Measurements from ENCODE around the gene CSTPP1. TPM values are rescaled to one million over a fixed set of nuclear protein-coding genes. Genes with fewer than 3 reads are reported as not detected.

The CSTPP1 gene
- total RNA-seq, 1 donor from 2014 or later = 29.9 TPM

GRCh38 chr11:47171856-47172255, 235.3 kb downstream of the CSTPP1 start:
- no peak for ATAC-seq (ENCODE audit: low read depth)
- CTCF ChIA-PET = interaction anchor here (0.8 to 1.4 kb wide), 4 partner anchors 9 to 241 kb away, joined by 3 read pairs; no protein-coding TSS in a partner anchor
- H3K4me3 Mint-ChIP-seq = no peak overlapping the region
- POLR2A ChIA-PET = interaction anchor here (0.5 to 1.2 kb wide), 5 partner anchors 15 to 278 kb away, joined by 3 to 4 read pairs (median 3); partner anchors contain the start of gene PSMC3
- TF ChIP-seq CTCF (IDR thresholded peaks at IDR 0.05) = no peak
- H3K4me1 Mint-ChIP-seq = peaks cover 21% of the 10 kb centered on the region
- H3K36me3 Mint-ChIP-seq (ENCODE audit: low read depth) = peaks cover 78% of the 10 kb centered on the region
- intact Hi-C loops (cut with micrococcal nuclease) = no loop called here
- no peaks in the 10 kb centered on the region for H3K27me3 Mint-ChIP-seq
- DNase-seq = no peak
- no peak overlapping the region for H3K27ac Mint-ChIP-seq
- no peaks in the 10 kb centered on the region for H3K9me3 Mint-ChIP-seq

- DNase-seq (no peak), ATAC-seq (ENCODE audit: low read depth) (no peak)
- no peak overlapping the region for H3K27ac Mint-ChIP-seq
- no peaks in the 10 kb centered on the region for H3K27me3 Mint-ChIP-seq
- H3K4me1 Mint-ChIP-seq = peaks cover 28% of the 10 kb centered on the region
- TF ChIP-seq CTCF (IDR thresholded peaks at IDR 0.05) = no peak
- no peak overlapping the region for H3K4me3 Mint-ChIP-seq
- peaks cover 71% of the 10 kb centered on the region for H3K36me3 Mint-ChIP-seq (ENCODE audit: low read depth)
- no peaks in the 10 kb centered on the region for H3K9me3 Mint-ChIP-seq
- ChIA-PET CTCF (interaction anchor here (0.8 to 1.4 kb wide), 2 partner anchors 10 to 87 kb away, joined by 3 read pairs; no protein-coding TSS in a partner anchor), POLR2A (interaction anchor here (0.5 to 1.2 kb wide), 2 partner anchors 14 to 279 kb away, joined by 3 to 4 read pairs; no protein-coding TSS in a partner anchor)
- intact Hi-C loops (cut with micrococcal nuclease) = no loop called here
Measured at GRCh38 chr11:47172740-47173336, 236.3 kb downstream of the CSTPP1 start.

GRCh38 chr11:47175746-47176327, 239.3 kb downstream of the CSTPP1 start:
- no peaks in the 10 kb centered on the region for H3K27me3 Mint-ChIP-seq
- no peak for TF ChIP-seq CTCF (IDR thresholded peaks at IDR 0.05)
- peak overlapping the region; percentile 98 for H3K27ac Mint-ChIP-seq
- intact Hi-C loops (cut with micrococcal nuclease) = loop anchor here (1.0 to 2.0 kb wide), 3 partner anchors 15 to 677 kb away; partner anchors contain the start of gene CELF1
- peaks cover 35% of the 10 kb centered on the region for H3K4me1 Mint-ChIP-seq
- no peak for DNase-seq
- H3K4me3 Mint-ChIP-seq = peak overlapping the region; percentile 98
- no peaks in the 10 kb centered on the region for H3K9me3 Mint-ChIP-seq
- no peak for ATAC-seq (ENCODE audit: low read depth)
- H3K36me3 Mint-ChIP-seq (ENCODE audit: low read depth) = peaks cover 52% of the 10 kb centered on the region
- ChIA-PET POLR2A (interaction anchor here (0.9 to 1.5 kb wide), 5 partner anchors 39 to 97 kb away, joined by 3 to 5 read pairs (median 4); partner anchors contain the start of genes ACP2 and DDB2), CTCF (interaction anchor here (1.2 kb wide), 1 partner anchor 84 kb away, joined by 3 read pairs; no protein-coding TSS in a partner anchor)

- DNase-seq (peak; percentile 92), ATAC-seq (ENCODE audit: low read depth) (peak; percentile 93)
- Mint-ChIP-seq H3K4me1 (peaks cover 35% of the 10 kb centered on the region), H3K27ac (peak within 1 kb of the TSS; percentile 99), H3K9me3 (no peaks in the 10 kb centered on the region), H3K36me3 (ENCODE audit: low read depth) (peaks cover 45% of the 10 kb centered on the region), H3K4me3 (peak within 1 kb of the TSS; percentile 98), H3K27me3 (no peaks in the 10 kb centered on the region)
- TF ChIP-seq CTCF (IDR thresholded peaks at IDR 0.05) = no peak
- intact Hi-C loops (cut with micrococcal nuclease) = loop anchor here (1.0 to 2.0 kb wide), 17 partner anchors 10 to 676 kb away; partner anchors contain the start of genes ACP2, ARHGAP1, ATG13 and CELF1
- POLR2A ChIA-PET = interaction anchor here (0.6 to 2.4 kb wide), 10 partner anchors 13 to 819 kb away, joined by 3 to 32 read pairs (median 4); partner anchors contain the start of genes ACP2 and DDB2
- CTCF ChIA-PET = interaction anchor here (1.2 to 3.7 kb wide), 5 partner anchors 38 to 277 kb away, joined by 3 to 40 read pairs (median 6); partner anchors contain the start of genes ACP2, DDB2, NR1H3 and SLC39A13
Measured at GRCh38 chr11:47176328-47177228, 240.0 kb downstream of the CSTPP1 start, which contains the start of gene ARFGAP2. ARFGAP2 (minus strand) TSS chr11:47176879; CDS start chr11:47176853, 26 bp downstream.
